Suppressor macrophage (primary cell): ENCODE measurements around the gene LAMTOR2.

Experiments
- DNase-seq, 4 experiments: peaks; one replicate each; pipeline ENCODE4 v3.0.0-alpha.2; 2020 to 2022

The LAMTOR2 gene

DNA sequence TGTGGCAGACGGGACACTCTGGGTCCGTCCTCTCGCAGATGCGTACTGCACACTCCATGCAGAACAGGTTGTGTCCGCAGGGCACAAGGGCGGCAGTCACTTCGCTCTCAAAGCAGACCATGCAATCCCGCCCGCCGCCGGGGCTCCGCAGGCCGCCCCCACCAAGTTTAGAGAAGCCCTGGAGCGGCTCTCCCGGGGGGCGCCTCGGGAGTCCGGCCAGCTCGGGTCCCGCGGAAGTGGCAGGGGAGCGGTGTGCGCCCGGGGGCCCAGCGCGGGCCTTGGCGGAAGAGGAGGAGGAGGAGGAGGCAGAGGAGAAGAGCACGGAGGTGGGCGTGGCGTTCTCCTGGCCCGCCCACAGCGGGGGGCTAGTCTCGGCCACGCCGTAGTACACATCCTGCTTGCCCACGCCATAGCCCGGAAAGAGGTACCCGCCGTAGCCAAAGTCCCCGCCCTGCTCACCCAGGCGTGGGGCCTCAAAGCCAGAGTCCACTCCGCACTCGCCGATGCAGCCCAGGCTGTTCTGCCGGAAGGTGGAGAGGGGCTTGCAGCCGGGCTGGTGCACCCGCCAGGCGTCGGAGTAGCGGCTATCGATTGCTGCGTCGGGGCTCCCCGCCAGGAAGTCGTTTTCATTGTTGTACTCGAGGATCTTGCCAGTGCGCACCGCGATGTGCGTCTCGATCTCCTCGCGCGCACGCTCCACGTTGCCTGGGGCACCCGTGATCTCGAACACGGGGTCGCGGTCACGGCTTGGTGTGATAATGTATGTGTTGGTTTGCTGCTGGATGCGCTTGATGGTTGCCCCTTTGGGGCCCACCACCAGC, 22.2 kb downstream of the LAMTOR2 start:
- peak in 2 of 4 experiments; percentile 17 to 46 for DNase-seq

DNA sequence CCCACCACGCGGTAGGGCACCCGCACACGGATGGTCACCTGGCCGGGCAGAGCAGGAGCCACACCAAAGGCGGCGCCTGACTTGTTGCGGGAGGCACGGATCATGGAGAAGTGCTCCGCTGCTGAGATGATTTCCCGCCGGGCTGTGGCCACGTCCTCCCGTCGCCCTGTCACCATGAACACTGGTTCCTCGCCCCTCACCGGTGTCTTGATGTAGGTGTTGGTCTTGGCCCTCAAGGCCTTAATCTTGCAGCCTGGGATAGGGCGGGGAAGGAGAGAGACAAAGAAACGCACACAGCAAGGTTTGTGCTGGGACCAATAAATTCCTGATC, 22.8 kb downstream of the LAMTOR2 start:
- no peak for DNase-seq

DNA sequence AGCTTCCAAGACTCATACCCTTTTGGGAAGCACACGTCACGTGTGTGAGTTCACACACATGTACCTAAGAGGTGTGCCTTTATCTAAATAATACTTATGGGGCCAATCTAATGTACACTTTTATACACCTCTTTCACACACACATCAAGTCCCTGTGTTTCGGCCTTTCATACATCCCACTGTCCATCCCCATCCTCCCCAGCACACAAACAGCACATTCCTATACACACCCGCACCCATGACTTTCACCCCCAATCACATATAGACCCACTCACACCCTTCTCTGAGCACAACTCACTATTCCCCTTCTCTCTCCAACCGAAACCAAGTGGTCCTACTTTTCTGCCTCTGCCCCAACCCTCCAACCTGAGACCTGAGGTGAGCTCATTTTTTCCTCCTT, 24.1 kb downstream of the LAMTOR2 start:
- no peak for DNase-seq

DNA sequence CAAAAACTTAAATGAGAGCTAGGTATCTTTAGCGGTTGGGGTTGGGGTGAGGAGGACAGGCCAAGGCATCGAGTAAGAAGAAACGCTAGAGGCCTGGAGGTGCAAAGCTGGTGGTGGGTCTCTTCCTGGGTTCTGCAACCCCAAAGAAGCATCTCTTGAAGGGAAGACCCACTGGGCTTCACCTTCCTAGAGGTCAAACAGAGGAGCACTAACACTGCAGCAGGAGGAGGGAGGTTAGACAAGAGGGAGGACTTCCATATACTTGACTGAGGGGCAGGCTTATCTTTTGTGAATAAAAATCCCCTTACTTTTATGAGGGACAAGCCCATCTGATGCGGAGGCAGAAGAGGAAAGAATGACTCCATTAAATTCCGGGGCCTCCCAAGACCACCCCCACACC, 25.2 kb downstream of the LAMTOR2 start:
- DNase-seq = no peak

DNA sequence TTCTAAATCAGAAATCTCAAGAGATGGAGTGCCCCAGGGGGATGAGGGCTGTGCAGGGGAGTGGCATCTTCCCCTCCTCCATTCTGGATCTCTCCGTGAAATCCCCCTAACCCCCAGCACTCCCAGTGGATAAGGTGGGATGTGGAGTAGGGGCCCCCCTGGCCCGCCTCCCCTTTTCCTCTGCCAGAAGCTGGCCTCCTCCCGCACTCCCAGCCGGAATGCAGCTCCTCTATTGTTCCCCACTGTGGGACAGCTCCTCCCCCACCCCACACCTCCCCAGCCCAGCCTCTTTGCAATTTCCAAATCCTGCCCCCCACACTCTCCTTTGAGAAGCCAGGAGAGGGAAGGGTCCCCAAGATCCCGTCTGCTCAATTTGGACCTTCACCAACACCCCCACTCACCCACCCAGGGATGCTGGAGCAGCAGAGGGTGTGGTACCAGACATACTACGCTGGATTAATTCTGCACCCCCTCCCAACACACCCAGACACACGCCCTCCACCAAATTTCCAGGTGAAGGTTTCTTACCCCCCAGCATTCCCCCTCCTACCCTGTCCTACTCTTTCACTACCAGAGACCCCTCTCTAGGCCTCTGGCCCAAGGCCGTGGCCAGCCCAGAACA, 25.8 kb downstream of the LAMTOR2 start:
- no peak for DNase-seq

DNA sequence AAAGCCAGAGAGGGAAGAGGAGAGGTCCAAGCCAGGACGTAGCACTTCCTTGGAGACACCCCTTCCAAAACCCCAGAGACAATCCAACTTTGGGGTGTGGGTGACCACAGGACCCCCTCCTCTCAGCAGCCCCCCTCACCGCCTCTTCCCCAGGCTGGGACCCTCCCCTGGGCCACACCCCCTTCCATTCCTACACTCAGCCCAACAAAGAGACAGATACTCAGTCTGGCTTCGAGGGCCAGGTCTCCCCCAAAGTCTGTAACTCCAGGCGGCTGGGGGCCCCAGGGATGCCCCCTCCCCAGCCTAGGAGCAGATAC, 26.2 kb downstream of the LAMTOR2 start:
- DNase-seq = no peak

DNA sequence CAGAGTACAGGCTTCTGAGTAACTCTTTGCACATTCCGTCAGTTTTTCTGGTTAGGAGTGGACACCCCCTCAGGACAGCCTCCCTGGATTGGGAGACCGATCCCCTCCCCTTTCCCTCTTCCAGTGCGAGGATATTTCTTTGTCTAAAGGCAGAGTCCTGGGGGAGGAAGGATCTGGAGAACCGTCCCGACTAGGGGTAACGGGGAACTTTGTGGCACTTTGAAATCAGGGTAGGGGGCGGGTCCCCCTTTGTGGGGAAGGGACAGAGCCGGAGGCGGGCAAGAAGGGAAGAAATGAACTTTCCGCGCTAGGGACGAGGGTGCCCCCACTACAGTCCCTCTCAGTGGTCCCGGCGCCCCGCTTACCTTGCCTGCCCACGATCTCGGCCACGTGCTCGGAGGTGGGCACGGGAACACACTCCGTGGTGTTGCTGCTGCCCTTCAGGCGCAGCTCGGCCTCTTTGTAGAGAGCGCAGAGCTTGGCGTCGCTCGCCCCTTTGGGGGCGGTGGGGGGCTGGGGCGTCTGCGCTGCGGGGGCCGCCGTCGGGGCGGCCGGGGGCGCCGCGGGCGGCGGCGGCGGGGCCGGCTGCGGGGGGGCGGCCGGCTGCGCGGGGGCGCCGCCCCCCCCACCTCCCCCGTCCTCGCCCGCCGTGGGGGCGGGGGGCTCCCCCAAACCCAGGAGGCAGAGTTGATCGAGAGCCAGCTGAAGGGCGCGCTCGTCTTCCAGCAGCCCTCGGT, 26.8 kb downstream of the LAMTOR2 start:
- DNase-seq = no peak

DNA sequence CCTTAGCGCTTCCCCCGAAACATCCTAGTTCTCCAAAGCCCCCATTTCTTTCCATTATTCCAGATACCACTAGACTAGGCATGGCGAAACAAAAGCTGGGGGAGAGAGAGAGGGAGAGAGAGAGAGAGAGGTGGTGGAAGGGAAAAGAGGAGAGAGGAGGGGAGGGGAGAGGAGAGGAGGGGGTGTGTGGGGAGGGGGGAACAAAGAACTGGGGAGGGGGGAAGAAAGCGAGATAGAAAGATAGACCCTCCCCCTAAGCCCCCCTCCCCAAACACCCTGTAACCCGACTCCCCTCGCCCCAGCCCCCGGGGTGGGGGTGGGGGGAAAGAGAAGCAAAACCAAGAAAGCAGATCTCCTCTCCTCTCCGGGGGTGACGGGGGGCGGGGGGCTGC, 27.3 kb downstream of the LAMTOR2 start:
- DNase-seq = no peak

DNA sequence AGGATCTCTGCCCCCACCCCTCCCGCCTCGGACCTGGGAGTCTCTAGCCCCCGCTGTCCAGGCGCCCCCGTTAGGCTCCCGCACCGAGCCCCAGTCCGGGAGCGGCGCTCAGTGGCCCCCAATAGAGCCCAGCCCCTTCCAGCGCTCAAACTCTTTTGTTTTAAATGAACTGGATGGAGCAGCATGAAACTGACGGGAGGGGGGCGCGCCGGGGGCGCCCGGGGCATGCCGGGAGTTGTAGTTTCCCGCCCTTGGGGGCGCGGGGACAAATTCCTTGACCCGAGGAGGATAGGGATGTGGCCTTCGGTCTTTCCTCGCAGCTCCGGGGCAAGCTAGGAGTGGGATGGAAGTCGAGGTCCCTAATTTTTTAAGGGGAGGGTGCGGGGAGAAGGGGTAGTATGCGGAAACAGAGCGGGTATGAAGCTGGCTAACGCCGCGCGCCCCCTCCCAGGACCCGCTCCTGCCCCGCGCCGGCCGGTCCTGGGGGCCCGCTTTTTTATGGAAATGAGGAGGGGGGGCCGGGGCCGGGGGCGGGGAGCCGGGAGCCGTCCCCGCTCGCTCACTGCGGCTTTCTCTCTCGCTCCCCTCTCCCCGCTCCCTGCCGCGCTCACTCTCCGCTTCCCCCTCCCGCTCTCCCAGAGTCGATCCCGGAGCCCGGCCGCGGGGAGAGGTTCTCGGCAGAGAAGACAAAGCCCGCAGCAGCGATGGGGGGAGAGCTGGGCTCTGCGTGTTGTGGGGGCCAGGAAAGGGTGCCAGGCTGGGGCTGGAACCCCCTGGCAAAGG, 27.9 kb downstream of the LAMTOR2 start, which contains the start of gene MEX3A:
MEX3A (minus strand) TSS at position 157 of the 783 bp plus-strand sequence. CDS start 467 bp downstream, outside the sequence.
- peak; percentile 59 to 83 (median 70) for DNase-seq

DNA sequence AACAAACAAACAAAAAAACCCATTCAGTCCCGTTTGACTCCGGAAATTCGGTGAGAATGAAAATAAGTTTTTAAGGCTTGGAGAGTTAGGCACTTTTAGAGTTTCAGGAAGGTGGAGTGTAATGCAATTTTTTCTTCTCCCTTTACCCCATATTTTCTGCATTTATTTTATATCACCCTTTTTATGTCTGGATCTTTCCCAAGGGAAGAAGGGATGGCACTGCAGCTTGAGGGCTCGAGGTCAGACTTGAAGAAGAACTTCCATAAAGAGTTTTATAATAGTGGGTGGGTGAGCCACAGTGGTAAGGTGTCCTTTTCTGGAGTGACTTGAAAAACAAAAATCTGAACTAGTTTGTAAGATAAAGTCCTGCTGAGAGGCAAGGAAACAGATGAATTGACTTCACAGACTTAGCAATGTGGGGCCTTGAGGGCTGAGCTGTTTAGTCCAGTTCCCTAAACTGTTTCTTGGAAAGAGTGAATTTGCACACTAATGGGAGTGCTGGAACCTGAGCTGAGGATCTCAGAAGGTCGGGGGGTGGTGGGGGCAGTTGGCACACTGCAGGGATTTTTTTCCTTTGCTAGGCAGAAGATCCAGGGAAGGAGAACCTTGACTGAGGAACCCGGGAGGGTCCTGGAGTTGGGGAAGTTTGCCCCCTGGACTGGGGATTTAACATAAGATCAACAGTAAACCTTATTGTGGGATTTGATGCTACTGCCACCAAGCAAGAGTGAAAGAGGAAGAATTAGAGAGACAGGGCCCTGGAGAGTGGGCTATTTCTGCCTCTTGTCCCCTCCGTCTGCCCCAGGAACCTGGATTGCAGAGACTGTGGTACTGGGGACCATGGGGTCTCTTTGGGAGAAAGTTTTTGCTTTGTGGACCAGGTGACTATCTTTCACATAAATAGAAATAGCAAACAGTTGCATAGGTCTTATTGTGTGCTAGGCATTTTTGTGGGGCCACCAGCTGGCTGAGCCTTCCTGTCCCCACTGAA, 29.5 kb downstream of the LAMTOR2 start:
- peak in 2 of 4 experiments; percentile 18 to 30 for DNase-seq

DNA sequence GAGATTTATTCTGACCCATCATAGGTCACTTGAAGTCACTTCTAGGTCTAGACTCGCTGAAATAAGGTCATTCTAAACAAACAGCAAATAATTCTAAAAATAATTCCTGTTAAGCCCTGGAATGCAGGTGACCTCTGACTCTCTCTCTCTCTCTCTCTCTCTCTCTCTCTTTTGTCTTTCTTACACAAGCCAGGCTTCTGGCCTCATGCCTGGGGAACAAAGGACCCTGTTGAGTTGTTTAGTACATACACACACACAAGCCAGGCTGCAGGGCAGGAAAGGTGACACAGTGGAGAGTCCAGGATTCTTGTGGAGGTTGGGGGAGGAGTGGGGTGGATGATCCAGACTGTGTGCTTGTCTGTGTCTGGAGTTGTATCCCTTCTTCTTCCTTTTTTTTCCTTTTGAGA, 31.7 kb downstream of the LAMTOR2 start:
- DNase-seq = no peak

DNA sequence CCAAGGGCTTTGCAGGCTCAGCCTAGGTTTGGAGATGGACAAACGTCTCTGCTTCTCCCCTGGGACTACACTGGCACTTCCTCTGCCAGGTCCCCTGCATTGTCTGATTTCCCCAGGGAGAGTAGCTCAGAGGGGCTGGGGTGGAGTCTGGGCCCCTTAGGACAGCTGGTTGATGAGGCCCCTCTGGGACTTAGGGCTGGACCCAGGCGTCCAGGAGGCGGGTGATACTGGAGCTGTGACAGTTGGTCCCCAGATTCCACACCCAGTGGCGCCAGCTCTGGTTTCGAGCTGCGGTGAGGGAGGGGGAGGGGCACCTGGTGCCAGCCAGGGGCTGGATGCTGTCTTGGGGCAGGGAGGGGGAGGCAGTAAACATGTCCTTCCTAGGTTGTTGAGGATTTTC, 35.1 kb downstream of the LAMTOR2 start:
- peak in 1 of 4 experiments; percentile 32 for DNase-seq

DNA sequence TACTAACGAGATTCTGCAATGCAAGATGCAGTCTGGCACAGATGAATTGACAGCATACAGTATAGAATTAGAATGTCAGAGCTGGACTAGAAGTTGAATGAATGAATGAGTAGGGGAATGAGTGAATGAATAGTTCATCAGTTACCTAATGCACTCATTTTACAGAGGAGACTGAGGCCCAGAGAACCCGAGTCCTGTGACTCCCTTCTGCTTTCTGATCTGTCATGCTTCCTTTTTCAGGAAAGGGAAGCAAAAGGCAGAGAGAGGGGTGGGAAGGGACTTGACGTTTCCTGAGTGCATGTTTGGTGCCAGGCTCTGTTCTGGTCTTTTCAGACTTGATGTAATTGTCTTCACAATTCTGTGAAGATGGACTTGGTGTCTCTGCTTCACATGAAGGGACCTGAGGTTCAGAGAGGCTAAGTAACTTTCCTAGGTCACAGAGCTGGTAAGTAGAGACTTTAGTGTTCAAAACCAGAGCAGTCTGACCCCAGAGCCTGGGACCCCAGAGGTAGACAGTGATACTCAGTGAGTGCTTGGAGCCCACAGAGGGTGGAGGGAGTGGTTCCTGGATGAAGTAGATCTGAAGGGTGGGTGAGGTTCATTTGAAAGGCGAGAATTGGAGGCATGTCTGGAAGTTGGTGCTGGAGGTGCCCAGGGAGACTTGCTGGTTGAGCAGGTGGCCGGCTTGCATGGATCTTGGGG, 35.7 kb downstream of the LAMTOR2 start:
- DNase-seq = peak; percentile 85 to 95 (median 92)

DNA sequence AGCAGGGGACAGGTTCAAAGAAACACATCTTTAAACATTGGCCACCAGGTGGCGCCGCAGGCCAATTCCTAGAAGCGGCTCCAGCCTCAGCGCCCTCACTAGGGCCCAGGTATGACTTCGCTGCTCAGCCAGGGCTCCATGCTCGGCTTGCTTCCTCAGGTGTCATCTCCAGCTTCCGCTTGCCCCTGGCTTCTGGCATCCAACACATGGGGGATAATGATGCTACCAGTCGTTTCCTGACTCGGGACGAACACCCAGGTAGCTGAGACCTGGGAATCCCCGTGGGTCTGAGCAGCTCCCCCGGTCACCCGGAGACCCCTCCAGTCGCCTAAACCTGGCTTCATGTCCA, 36.2 kb downstream of the LAMTOR2 start:
- DNase-seq = peak; percentile 85 to 94 (median 92)

DNA sequence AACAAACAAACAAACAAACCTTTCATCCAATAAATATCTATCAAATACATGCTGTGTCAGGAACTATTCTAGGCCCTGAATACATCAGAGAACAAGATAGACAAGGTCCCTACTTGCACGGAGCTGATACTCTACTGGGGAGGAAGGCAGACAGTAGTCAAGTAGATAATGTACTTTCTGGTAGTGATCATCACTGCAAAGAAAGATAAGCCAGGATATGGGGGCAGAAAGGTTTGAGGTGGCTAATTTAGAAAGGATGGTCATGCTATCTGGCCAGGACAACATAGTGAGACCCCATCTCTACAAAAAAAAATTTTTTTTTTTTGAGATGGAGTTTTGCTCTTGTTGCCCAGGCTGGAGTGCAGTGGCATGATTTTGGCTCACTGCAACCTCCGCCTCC, 37.0 kb downstream of the LAMTOR2 start:
- DNase-seq = no peak

DNA sequence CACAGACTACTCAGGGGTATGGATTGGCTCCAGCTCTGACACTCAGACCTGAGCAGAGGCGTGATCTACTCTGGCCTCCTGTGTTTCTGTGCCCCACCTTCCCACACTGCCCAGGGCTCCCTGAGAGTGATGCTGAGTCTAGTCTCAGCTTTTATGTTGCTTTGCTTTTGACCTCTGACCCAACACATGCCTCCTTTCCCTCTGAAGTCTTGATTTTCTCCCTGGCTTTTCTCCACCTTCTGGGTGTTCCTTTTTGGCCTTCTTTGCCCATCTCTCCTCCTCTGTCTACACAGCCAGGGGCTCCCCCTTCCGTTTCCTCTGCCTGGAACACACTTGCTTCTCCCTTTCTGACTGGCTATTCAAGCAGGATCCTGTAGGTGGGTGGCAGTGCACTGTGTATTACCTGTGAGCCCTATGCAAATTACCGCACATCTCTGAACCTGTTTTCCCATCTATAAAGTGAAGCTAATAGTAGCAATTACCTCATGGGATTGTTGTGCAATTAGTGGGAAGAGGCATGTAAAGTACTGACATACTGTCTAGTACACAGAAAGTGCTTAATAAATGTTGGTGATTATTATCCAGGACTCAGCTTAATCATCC, 41.4 kb downstream of the LAMTOR2 start:
- peak in 3 of 4 experiments; percentile 39 to 46 (median 43) for DNase-seq

DNA sequence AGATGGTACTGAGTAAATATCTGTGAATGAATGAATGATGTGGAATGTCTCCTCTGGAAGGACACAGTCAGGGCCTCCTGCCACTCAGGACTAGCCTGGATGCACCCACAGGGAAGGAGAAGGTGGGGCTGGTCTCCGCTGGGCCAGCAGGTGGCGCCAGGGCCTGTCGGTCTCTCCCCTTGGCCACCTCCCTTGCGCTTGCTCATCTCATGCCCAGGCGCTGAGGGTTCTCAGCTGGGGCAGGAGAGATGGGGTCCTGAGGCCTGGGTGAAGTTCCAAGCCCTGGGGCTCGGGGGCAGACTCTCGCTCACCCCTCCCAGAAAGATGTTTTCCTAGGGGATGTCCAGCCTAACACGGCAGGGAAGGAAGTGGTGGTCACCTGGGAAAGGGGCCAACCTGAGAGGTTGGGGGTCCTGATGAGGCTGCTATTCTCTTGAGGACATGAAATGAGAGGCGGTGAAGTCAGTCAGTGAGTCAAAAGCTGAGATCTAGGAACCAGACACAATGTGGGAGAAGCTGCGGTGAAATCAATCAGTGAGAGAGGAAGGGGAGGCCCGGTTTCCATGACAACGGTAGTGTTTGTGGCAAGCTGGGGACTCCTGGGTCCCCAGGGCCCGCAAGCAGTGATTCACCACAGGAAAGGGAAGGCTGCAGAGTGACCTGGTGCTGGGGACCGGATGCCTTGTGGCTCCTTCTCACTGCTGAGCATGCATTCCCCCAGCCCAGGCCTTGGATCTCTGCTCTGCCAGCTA, 42.2 kb downstream of the LAMTOR2 start:
- peak; percentile 88 to 94 (median 92) for DNase-seq

DNA sequence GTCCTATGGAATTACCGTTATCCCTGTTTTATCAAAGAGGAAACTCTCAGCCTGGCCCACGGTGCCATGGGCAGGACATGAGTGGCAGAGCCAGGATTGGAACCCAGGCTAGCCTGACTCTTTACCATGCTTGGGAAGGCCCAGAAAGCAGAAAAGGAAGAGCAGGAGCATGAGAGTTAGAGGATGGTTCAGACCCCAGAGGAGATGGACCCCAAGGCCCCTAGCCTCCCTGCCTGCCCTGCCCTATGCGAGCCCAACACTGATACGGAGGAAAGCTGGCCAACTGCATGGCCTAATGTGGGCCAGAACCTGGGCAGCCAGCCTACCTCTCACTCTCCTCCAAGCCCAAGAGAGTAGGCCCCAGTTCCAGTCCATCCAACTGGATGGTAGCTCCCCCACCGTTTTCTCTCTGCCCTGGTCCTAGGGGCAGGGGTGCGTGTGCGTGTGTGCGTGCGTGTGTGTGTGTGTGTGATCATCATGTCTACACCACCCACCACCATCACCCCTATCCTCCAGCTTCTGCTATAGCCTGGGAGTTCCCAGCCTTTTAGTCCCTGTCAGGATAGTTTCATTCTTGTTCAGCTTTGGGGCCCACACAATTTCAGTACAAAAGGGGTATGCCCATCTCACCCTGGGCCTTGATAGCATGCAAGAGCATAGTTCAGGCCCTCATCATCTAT, 43.1 kb downstream of the LAMTOR2 start:
- peak in 1 of 4 experiments; percentile 30 for DNase-seq

DNA sequence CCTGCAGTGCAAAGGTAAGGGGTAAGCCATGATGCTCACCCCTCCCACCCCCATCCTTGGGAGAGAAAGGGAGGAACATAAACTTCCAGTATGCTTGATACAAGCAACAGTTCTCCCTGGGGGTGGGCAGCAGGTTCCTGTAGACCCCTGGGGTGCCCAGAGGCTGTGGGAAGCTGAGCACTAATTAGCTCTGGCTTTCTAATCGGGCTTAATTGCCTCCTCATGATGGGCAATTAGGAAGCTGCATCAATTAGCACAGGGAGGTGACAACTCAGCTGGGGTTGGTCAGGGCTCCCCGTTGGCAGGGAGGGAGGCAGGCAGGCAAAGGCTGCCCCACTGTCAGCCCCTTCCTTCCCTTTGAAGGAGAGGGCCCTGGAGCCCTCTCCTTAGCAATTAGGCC, 44.2 kb downstream of the LAMTOR2 start:
- DNase-seq = no peak
